K562 (cell line): ENCODE measurements around the gene OR5J2. TPM values are rescaled to one million over a fixed set of nuclear protein-coding genes. Genes with fewer than 3 reads are reported as not detected.

Experiments used
- ARID1B ChIP-seq: fragments of 450-650 bp; IDR thresholded peaks from 2 replicates; pipeline ENCODE4 v1.6.1; 2016; ENCODE audit warnings: antibody characterized with exemption, mild to moderate bottlenecking, inconsistent platforms
- BMI1 ChIP-seq: fragments of 150-350 bp; IDR thresholded peaks from 2 replicates; pipeline ENCODE4 v1.6.1; 2014; ENCODE audit warnings: low read length
- MEIS2 ChIP-seq: fragments of 450-650 bp; IDR thresholded peaks from 2 replicates; pipeline ENCODE4 v1.6.1; 2014; ENCODE audit warnings: mild to moderate bottlenecking; ENCODE audit not compliant: partially characterized antibody
- MTA1 ChIP-seq: fragments of 450-650 bp; IDR thresholded peaks from 2 replicates; pipeline ENCODE4 v1.6.1; 2017; ENCODE audit warnings: borderline replicate concordance
- PHF21A ChIP-seq: fragments of 450-650 bp; IDR thresholded peaks from 2 replicates; pipeline ENCODE4 v1.6.1; 2017; ENCODE audit warnings: low read depth, borderline replicate concordance
- POLR2AphosphoS2 ChIP-seq: IDR thresholded peaks from 2 replicates; pipeline ENCODE4 v1.6.1; 2012; ENCODE audit warnings: low read length, improper control_type of control experiment
- POLR3G ChIP-seq: IDR thresholded peaks from 2 replicates; pipeline ENCODE4 v1.6.1; 2011; ENCODE audit not compliant: insufficient read length, insufficient replicate concordance; ENCODE audit errors: extremely low read depth
- ZFX ChIP-seq: sonication (generic); formaldehyde crosslinking; IDR thresholded peaks from 2 replicates; pipeline ENCODE4 v1.8.0; 2022; ENCODE audit warnings: mild to moderate bottlenecking, missing genetic modification reagents, moderate library complexity
- ZNF717 ChIP-seq: fragments of 250-450 bp; sonication (Bioruptor Pico); IDR thresholded peaks from 2 replicates; pipeline ENCODE4 v1.5.0; 2021
- polyA plus RNA-seq, 8 experiments: library from polyadenylated mRNA; depleted of rRNA in 4 of 8; stranded (reverse) in 5 of 8; unstranded in 3 of 8; fragments of >200 nt; fragmentation: Nextera tagmentation in 2 of 8; fragmentation: Illumina TruSeq in 1 of 8; extraction: Ambion mirVana in 2 of 8; extraction: Trizol in 1 of 8; gene quantifications; 2 replicates each; pipeline versions ENCODE4 v1.2.1 to v1.2.3, GENCODE V29; 2011 to 2014; ENCODE audit warnings: inconsistent platforms in 1 of 8, missing spikeins in 1 of 8
- total RNA-seq, 7 experiments: library from RNA; depleted of rRNA in 6 of 7; stranded (reverse); fragments of >200 nt in 6 of 7; fragmentation: Illumina TruSeq in 2 of 7; extraction: Trizol in 2 of 7; gene quantifications; 2 replicates each; pipeline versions ENCODE4 v1.2.1 to v1.2.3, GENCODE V29; 2011 to 2021; ENCODE audit warnings: low replicate concordance in 1 of 7
- TF ChIP-seq, protein P1 (sequence below): sonication (generic); formaldehyde crosslinking; IDR thresholded peaks from 2 replicates; pipeline ENCODE4 v1.8.1; 2023; ENCODE audit warnings: missing genetic modification reagents, mild to moderate bottlenecking, borderline replicate concordance
- TF ChIP-seq, protein P2 (sequence below): fragments of 150-350 bp; conservative IDR thresholded peaks from 2 replicates; pipeline ENCODE4 v1.6.1; 2014; ENCODE audit warnings: low read length

Gene OR5J2
- total and polyA plus RNA-seq, 9 of the 15 experiments (the other 6 are each of a cell fraction or from before 2014, with no cell fraction given): not detected

DNA sequence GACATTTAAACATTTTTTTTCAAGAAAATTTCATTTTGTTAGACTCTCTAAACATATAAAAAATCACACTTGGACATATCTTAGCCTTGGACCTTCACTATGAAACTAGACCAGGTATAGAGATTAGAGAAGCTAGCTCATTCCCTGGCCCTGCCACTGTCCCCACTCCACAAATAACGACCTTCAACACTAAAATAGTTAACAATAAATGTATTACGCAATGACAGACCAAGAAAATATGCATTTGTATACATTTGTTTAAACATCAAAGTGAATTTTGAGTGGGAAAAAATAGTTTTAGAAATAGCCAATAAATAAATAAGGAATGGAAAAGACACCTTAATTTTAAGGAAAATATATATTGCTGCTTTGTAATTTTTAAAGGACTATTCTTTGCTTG, 20.9 kb downstream of the OR5J2 start (continued):
- TF ChIP-seq, protein P1, sequence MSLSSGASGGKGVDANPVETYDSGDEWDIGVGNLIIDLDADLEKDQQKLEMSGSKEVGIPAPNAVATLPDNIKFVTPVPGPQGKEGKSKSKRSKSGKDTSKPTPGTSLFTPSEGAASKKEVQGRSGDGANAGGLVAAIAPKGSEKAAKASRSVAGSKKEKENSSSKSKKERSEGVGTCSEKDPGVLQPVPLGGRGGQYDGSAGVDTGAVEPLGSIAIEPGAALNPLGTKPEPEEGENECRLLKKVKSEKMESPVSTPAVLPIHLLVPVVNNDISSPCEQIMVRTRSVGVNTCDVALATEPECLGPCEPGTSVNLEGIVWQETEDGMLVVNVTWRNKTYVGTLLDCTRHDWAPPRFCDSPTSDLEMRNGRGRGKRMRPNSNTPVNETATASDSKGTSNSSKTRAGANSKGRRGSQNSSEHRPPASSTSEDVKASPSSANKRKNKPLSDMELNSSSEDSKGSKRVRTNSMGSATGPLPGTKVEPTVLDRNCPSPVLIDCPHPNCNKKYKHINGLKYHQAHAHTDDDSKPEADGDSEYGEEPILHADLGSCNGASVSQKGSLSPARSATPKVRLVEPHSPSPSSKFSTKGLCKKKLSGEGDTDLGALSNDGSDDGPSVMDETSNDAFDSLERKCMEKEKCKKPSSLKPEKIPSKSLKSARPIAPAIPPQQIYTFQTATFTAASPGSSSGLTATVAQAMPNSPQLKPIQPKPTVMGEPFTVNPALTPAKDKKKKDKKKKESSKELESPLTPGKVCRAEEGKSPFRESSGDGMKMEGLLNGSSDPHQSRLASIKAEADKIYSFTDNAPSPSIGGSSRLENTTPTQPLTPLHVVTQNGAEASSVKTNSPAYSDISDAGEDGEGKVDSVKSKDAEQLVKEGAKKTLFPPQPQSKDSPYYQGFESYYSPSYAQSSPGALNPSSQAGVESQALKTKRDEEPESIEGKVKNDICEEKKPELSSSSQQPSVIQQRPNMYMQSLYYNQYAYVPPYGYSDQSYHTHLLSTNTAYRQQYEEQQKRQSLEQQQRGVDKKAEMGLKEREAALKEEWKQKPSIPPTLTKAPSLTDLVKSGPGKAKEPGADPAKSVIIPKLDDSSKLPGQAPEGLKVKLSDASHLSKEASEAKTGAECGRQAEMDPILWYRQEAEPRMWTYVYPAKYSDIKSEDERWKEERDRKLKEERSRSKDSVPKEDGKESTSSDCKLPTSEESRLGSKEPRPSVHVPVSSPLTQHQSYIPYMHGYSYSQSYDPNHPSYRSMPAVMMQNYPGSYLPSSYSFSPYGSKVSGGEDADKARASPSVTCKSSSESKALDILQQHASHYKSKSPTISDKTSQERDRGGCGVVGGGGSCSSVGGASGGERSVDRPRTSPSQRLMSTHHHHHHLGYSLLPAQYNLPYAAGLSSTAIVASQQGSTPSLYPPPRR (CRISPR knock-in tag): no peak
- TF ChIP-seq MTA1 (no peak), MEIS2 (no peak), POLR3G (no peak), ARID1B (no peak), ZNF717 (CRISPR knock-in tag) (no peak), ZFX (no peak), POLR2AphosphoS2 (no peak), PHF21A (no peak), BMI1 (no peak)
- TF ChIP-seq, protein P2, sequence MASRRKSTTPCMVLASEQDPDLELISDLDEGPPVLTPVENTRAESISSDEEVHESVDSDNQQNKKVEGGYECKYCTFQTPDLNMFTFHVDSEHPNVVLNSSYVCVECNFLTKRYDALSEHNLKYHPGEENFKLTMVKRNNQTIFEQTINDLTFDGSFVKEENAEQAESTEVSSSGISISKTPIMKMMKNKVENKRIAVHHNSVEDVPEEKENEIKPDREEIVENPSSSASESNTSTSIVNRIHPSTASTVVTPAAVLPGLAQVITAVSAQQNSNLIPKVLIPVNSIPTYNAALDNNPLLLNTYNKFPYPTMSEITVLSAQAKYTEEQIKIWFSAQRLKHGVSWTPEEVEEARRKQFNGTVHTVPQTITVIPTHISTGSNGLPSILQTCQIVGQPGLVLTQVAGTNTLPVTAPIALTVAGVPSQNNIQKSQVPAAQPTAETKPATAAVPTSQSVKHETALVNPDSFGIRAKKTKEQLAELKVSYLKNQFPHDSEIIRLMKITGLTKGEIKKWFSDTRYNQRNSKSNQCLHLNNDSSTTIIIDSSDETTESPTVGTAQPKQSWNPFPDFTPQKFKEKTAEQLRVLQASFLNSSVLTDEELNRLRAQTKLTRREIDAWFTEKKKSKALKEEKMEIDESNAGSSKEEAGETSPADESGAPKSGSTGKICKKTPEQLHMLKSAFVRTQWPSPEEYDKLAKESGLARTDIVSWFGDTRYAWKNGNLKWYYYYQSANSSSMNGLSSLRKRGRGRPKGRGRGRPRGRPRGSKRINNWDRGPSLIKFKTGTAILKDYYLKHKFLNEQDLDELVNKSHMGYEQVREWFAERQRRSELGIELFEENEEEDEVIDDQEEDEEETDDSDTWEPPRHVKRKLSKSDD: no peak
